Measurements from ENCODE around the gene IL1RN.

- TF ChIP-seq EZH2 (IDR thresholded peaks at IDR 0.05; ENCODE audit: borderline replicate concordance, insufficient read depth, low read length, poor library complexity, severe bottlenecking) (no peak), CTCF (IDR thresholded peaks at IDR 0.05; ENCODE audit: poor library complexity, severe bottlenecking) (peak; percentile 74), POLR2AphosphoS5 (IDR thresholded peaks at IDR 0.05) (no peak), TAF1 (IDR thresholded peaks at IDR 0.05; ENCODE audit: low read depth) (no peak), EP300 (conservative IDR thresholded peaks at IDR 0.05; ENCODE audit: poor library complexity, severe bottlenecking) (no peak), MXI1 (conservative IDR thresholded peaks at IDR 0.05; ENCODE audit: poor library complexity, severe bottlenecking) (no peak), SMC3 (conservative IDR thresholded peaks at IDR 0.05; ENCODE audit: poor library complexity) (peak; percentile 78), RAD21 (conservative IDR thresholded peaks at IDR 0.05) (peak; percentile 67), REST (IDR thresholded peaks at IDR 0.05; ENCODE audit: borderline replicate concordance) (no peak)
Measured at GRCh38 chr2:113136828-113137775, 9.7 kb downstream of the IL1RN start.

All from neural cell (in vitro differentiated cells).